GM19395 (cell line): ENCODE data around the gene SMG9.

Source experiments
- ATAC-seq: cut with Tn5 transposase; IDR thresholded peaks from one replicate; pipeline ENCODE4 v1.9.1; 2021; ENCODE audit warnings: mild to moderate bottlenecking, moderate library complexity; ENCODE audit not compliant: unreplicated experiment

The SMG9 gene

DNA sequence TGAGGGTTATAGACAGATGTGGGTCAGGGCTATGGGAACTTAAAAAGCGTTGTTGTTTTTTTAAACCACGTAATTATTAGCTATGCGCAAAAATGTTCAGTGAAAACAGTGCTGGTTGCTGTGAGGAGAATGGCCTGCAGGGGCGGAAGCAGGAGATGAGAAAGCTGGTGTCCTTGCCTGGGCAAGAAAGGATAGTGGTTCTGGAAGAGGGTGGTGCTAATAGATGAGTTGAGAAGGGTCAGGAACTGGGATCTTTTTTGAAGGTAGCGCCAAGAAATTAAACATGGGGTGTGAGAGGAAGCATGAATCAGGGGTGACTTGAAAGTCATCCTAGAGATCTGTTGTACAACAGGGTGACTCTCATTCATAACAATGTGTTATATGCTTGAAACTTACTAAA is 4.8 kb upstream of the SMG9 start:
- ATAC-seq: no peak

GRCh38 chr19:43755256-43755801 is 567 bp upstream of the SMG9 start:
- no peak for ATAC-seq

- ATAC-seq: no peak
Measured at GRCh38 chr19:43754253-43754502, 584 bp downstream of the SMG9 start.

GRCh38 chr19:43752287-43752875 is 2.4 kb downstream of the SMG9 start:
- ATAC-seq: no peak

DNA sequence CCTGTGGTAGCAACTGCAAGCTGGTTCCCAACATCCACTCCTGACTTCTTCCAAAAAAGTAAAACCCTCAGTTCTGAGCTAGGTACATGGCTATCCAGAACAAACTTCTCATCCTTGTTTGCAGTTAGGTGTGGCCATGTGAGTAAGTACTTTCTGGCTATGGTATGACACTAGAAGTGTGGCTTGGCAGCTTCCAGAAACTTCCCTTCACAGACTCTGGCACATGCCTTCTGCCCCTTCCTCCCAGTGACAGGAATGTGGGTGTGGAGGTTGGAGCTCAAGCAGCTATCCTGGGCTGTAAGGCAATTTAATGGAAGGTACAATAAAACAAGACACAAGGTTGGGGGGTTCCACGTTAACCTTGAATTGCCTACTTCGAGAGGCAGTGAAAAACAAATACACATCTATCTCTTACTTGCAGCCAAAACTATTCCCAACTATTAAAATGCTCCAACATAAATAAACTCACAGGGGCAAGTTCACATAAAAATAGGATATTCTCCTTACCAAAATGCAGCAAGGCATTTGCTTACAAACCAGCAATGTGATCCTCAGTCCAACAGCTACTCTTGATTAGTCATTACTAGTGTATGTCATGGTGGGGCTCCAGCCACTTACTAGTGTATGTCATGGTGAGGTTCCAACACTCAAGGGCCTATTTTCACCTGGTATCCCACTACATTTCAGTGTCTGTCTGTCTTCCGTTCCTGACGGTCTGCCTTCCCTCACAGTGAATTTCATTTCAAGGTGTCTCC is 3.1 kb downstream of the SMG9 start:
- no peak for ATAC-seq

DNA sequence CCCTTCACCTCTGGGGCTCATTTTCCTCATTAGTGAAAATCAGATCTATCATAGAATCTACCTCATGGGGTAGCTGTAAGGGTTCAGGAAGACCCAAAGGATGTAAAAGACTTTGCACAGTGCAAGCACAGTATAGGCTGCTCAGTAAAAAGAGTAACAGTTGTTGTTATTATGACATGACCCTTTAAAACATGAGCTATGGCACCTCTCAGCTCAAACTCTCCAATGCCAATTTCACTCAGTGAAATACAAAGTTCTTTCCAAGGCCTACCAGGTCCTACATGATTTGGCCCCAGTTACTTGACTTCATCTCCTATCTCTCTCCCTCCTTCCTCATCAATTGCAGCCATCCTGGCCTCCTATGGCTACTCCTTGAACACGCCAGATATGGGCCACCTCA is 4.9 kb downstream of the SMG9 start:
- no peak for ATAC-seq

DNA sequence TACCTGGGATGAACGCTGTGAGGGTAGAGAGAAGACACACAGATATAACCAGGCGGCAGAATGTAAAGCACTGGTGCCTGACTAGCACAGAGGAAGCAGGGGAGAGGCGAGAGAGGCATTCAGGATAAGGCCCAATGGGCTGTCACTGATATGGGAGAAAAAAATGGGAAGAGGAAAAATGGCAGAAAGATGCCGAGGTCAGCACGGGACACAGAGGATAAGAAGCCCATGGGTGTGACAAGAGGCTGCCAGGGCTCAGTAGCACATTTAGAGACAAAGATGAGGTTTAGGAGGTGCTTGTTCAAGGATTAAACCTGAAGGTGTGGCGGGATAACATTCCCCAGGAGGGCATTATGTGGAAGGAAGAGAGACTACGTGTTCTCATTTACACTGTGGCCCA is 5.6 kb downstream of the SMG9 start:
- no peak for ATAC-seq

GRCh38 chr19:43748685-43749084 is 6.1 kb downstream of the SMG9 start:
- ATAC-seq: no peak

DNA sequence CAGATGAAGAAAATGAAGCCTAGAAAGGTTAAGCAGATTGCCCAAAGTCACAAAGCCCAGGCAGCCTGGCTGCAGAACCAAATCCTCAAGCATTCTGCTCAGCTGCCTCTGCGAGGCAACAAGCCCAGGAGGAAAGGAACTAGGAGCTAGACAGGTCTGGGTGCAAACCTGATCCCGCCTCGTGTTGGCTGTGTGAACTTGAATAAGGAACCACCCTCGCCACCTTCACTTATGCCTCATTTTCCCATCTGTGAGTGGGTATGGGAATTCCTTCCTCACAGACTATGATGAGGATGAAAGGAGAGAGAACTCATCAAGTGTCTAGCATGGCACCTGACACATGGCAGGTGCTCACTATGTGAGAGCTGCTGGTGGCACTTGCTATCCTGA is 6.6 kb downstream of the SMG9 start:
- no peak for ATAC-seq

DNA sequence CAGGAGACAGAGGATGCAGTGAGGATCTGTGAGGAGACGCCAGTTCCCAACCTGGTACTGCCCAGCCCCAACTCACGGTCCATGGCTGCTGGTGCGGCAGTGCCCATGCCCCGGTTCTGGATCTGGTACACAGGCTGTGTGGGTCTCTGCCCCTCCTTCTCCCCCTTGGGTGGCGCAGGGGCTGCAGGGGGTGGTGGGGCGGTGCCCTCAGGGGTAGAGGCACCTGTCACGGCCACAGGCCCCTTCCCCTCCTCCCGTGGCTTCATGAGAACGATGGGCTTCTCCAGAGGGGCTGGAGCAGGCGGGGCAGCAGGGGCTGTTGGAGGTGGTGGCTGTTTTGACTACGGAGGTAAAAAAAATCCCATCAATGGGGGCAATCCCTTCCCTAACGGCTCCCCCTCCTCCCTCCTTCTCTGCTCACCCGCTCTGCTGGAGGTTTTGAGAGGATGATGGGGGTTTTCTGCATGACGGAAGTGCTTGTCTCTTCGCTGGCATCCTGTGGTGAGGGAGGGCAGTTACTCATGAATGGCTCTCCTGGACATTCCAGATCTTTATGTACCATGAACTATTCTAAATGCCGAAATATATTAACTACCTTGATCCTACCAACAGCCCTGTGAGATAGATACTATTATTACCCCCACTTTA is 7.1 kb downstream of the SMG9 start:
- no peak for ATAC-seq

- ATAC-seq: no peak
Measured at GRCh38 chr19:43743059-43743458, 11.7 kb downstream of the SMG9 start.

- ATAC-seq: no peak
Measured at GRCh38 chr19:43741075-43741825, 13.5 kb downstream of the SMG9 start.

- no peak for ATAC-seq
Measured at GRCh38 chr19:43739439-43740235, 15.1 kb downstream of the SMG9 start.

GRCh38 chr19:43738780-43739211 is 16.0 kb downstream of the SMG9 start:
- no peak for ATAC-seq

GRCh38 chr19:43735957-43736356 is 18.8 kb downstream of the SMG9 start:
- ATAC-seq: no peak

DNA sequence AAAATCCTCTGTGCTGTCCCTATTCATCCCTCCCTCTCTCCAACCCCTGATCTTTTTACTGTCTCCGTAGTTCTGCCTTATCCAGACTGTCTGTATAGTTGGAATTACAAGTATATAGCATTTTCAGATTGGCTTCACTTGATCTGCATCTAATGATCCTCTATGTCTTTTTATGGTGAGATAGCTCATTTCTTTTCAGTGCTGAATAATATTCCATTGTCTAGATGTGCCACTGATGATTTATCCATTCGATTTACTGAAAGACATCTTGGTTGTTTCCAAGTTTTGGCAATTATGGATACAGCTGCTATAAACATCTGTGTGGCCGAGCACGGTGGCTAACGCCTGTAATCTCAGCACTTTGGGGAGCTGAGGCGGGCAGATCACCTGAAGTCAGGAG is 19.7 kb downstream of the SMG9 start:
- ATAC-seq: no peak

- ATAC-seq: no peak
Measured at GRCh38 chr19:43731846-43732245, 22.9 kb downstream of the SMG9 start.

GRCh38 chr19:43731346-43731745 is 23.4 kb downstream of the SMG9 start:
- ATAC-seq: no peak

GRCh38 chr19:43729919-43730318 is 24.8 kb downstream of the SMG9 start:
- ATAC-seq: no peak

GRCh38 chr19:43727593-43727853 is 27.2 kb downstream of the SMG9 start:
- no peak for ATAC-seq
